GM15510 (cell line): Measurements from ENCODE around the gene CD74.

Source experiments
- POLR2A ChIP-seq: IDR thresholded peaks from 3 replicates; pipeline ENCODE4 v1.6.1; 2011; ENCODE audit warnings: borderline replicate concordance; ENCODE audit not compliant: insufficient read length; ENCODE audit errors: extremely low read depth

Gene CD74

GRCh38 chr5:150352244-150353031, 60.3 kb downstream of the CD74 start:
- no peak for TF ChIP-seq POLR2A
